ENCODE results near the gene RAB11FIP4.

- TF ChIP-seq CTCF (IDR thresholded peaks at IDR 0.05) = no peak
- TF ChIP-seq POLR2AphosphoS5 (IDR thresholded peaks at IDR 0.05; ENCODE audit: low read depth, low read length) = no peak
- TF ChIP-seq TCF7L2 (IDR thresholded peaks at IDR 0.05; ENCODE audit: low read depth, low read length) = no peak
Observed at GRCh38 chr17:31425282-31426040, 34.0 kb downstream of the RAB11FIP4 start.
